ENCODE measurements around the gene PLA1A. TPM values are rescaled to one million over a fixed set of nuclear protein-coding genes. Genes with fewer than 3 reads are reported as not detected.

Gene PLA1A
- total RNA-seq, 1 donor from 2014 or later: 13.1 TPM

- intact Hi-C loops (cut with DNase I): no loop called here
- Histone ChIP-seq H3K4me1 (peaks cover 38% of the 10 kb centered on the region), H3K27ac (peak overlapping the region; percentile 90), H3K27me3 (ENCODE audit: low read depth) (no peaks in the 10 kb centered on the region), H3K4me3 (no peak overlapping the region), H3K9me3 (no peaks in the 10 kb centered on the region), H3K36me3 (peaks cover 7% of the 10 kb centered on the region)
- DNase-seq (no peak), ATAC-seq (no peak)
- TF ChIP-seq, protein P1, sequence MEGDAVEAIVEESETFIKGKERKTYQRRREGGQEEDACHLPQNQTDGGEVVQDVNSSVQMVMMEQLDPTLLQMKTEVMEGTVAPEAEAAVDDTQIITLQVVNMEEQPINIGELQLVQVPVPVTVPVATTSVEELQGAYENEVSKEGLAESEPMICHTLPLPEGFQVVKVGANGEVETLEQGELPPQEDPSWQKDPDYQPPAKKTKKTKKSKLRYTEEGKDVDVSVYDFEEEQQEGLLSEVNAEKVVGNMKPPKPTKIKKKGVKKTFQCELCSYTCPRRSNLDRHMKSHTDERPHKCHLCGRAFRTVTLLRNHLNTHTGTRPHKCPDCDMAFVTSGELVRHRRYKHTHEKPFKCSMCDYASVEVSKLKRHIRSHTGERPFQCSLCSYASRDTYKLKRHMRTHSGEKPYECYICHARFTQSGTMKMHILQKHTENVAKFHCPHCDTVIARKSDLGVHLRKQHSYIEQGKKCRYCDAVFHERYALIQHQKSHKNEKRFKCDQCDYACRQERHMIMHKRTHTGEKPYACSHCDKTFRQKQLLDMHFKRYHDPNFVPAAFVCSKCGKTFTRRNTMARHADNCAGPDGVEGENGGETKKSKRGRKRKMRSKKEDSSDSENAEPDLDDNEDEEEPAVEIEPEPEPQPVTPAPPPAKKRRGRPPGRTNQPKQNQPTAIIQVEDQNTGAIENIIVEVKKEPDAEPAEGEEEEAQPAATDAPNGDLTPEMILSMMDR (IDR thresholded peaks at IDR 0.05): no peak
Measured at GRCh38 chr3:119636891-119637611, 39.4 kb downstream of the PLA1A start.

- peaks cover 38% of the 10 kb centered on the region for H3K4me1 ChIP-seq
- DNase-seq (no peak), ATAC-seq (peak; percentile 63 to 68)
- H3K36me3 ChIP-seq: peaks cover 9% of the 10 kb centered on the region
- peak overlapping the region; percentile 90 for H3K27ac ChIP-seq
- H3K9me3 ChIP-seq: no peaks in the 10 kb centered on the region
- H3K27me3 ChIP-seq (ENCODE audit: low read depth): no peaks in the 10 kb centered on the region
- TF ChIP-seq, protein P1 (IDR thresholded peaks at IDR 0.05): no peak
- intact Hi-C loops (cut with DNase I): no loop called here
- H3K4me3 ChIP-seq: peak overlapping the region; percentile 20
Measured at GRCh38 chr3:119637679-119638477, 40.2 kb downstream of the PLA1A start.

DNA sequence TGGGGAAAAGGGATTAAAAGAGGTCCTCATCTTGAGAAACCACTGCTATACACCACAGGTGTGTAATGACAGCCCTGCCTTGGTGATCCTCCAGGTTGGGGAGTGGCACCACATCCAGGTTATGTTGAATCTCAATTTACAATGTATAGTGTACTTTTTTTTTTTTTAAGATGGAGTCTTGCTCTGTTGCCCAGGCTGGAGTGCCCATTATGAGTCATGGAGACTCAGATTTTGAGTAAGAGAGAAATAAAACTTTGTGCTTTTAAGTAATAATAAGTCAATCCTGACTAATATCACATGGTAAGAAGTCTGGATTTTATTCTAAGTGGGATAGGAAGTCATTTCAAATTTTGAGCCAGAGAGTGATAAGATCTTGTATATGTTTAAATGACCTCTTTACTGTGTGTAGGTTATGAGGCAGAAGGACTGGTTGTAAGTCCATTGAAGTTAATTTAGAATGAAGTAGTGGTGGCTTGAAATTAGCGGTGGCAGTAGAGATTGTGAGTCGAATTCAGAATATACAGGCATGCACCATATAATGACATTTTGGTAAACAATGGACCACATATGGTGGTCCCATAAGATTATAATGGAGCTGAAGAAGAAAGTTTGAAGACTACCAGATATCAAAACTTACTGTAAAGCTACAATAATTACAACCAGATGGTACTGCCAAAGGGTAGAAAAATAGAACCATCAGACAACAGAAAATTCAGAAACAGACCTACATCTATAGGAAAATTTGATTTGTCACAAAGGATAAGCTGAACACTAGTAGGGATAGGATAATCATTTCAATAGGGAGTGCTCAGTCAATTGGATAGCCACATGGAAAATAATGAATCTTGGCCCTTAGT is 42.0 kb downstream of the PLA1A start:
- Histone ChIP-seq H3K27ac (peak overlapping the region; percentile 90), H3K4me1 (peaks cover 38% of the 10 kb centered on the region), H3K36me3 (peaks cover 9% of the 10 kb centered on the region), H3K27me3 (ENCODE audit: low read depth) (no peaks in the 10 kb centered on the region), H3K4me3 (no peak overlapping the region), H3K9me3 (no peaks in the 10 kb centered on the region)
- intact Hi-C loops (cut with DNase I): no loop called here
- TF ChIP-seq, protein P1 (IDR thresholded peaks at IDR 0.05): no peak
- ATAC-seq (no peak), DNase-seq (no peak)

GRCh38 chr3:119641416-119641815 is 43.7 kb downstream of the PLA1A start:
- intact Hi-C loops (cut with DNase I): no loop called here
- no peak for ATAC-seq
- peaks cover 33% of the 10 kb centered on the region for H3K4me1 ChIP-seq
- H3K9me3 ChIP-seq: no peaks in the 10 kb centered on the region
- TF ChIP-seq, protein P1 (IDR thresholded peaks at IDR 0.05): no peak
- H3K36me3 ChIP-seq: peaks cover 9% of the 10 kb centered on the region
- H3K4me3 ChIP-seq: no peak overlapping the region
- no peaks in the 10 kb centered on the region for H3K27me3 ChIP-seq (ENCODE audit: low read depth)
- H3K27ac ChIP-seq: no peak overlapping the region
- no peak for DNase-seq

DNA sequence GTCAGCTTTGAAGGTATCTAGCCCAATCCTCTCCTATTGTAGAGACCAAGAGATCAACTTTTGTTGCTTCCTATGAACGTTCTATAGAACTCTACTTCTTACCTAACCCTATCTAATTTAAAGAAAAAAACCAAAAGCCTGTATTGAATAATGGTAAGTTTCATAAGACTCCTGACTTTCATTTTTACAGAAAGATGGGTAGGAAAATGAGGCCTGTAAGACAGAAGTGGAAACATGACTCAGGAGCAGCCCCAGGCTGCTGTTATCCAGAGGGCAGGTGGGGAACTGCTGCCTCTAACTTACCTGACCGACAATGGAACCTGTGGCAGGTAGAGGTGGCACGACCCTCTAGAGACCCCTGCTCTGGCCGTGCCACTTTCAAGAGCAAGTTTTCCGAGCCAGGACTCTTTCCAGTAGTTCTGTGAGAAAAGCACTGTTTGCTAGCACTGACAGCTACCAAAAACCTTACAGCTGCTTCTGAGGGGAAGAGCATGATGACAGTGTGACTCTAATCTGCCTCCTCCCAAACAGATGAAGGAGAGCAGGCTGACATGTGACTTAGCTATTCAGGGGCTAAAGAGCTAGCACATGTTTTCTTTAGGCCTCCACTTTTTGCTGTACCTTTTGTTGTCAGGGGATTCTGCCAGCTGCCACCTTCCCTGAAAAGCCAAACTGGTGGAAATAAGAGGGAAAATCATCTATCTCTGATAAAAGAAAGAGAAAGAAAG is 45.2 kb downstream of the PLA1A start:
- intact Hi-C loops (cut with DNase I): no loop called here
- peaks cover 10% of the 10 kb centered on the region for H3K36me3 ChIP-seq
- no peaks in the 10 kb centered on the region for H3K27me3 ChIP-seq (ENCODE audit: low read depth)
- DNase-seq (no peak), ATAC-seq (no peak)
- peak overlapping the region; percentile 13 for H3K27ac ChIP-seq
- TF ChIP-seq, protein P1 (IDR thresholded peaks at IDR 0.05): no peak
- no peaks in the 10 kb centered on the region for H3K9me3 ChIP-seq
- H3K4me1 ChIP-seq: peaks cover 33% of the 10 kb centered on the region
- no peak overlapping the region for H3K4me3 ChIP-seq

All from lower lobe of right lung (tissue), 2 donors.